ENCODE results near the gene LARGE1. TPM values are rescaled to one million over a fixed set of nuclear protein-coding genes. Genes with fewer than 3 reads are reported as not detected.

Gene LARGE1
- total RNA-seq, 1 experiment from 2014 or later: 5.8 TPM

DNA sequence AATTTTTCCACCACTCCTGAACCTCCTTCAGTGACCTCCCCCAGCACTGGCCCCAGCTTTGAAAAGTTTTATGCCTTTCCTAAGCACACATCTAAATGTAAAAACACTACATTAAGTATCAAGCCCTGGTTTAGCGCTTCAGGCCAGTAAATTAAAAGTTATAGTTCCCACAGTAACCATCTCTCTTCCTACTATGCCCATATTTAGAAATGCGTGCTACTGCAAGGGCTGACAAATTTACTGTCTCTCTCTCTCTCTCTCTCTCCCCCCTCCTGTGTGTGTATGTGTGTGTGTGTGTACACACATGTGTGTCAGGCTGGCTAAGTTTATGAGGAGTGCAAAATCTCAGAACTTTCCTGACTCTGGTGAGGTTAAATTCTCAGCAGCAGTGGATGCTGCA lies 231.4 kb downstream of the LARGE1 start:
- no TSS peak for BruUV-seq (replicated peaks)
- Histone ChIP-seq H3K36me3 (ENCODE audit: control insufficient read depth, insufficient read depth, low read length) (no peaks in the 10 kb centered on the region), H3K9me3 (no peaks in the 10 kb centered on the region), H3K27me3 (replicated peaks; ENCODE audit: control insufficient read depth, insufficient read depth, low read length) (no peaks in the 10 kb centered on the region), H3K4me3 (ENCODE audit: low read depth, low read length) (no peak overlapping the region), H3K4me1 (no peaks in the 10 kb centered on the region)
- ChIA-PET CTCF (no interaction called here), POLR2A (no interaction called here)
- no peak for DNase-seq
- Mint-ChIP-seq H3K4me3 (ENCODE audit: unreplicated experiment) (no peak overlapping the region), H3K9me3 (ENCODE audit: unreplicated experiment) (no peaks in the 10 kb centered on the region), H3K27ac (ENCODE audit: unreplicated experiment) (no peak overlapping the region), H3K36me3 (ENCODE audit: insufficient read depth, unreplicated experiment) (no peaks in the 10 kb centered on the region), H3K27me3 (ENCODE audit: insufficient read depth, unreplicated experiment) (no peaks in the 10 kb centered on the region), H3K4me1 (ENCODE audit: low read depth, unreplicated experiment) (no peaks in the 10 kb centered on the region)
- intact Hi-C loops (cut with micrococcal nuclease; ENCODE audit: unreplicated experiment): no loop called here
- TF ChIP-seq, protein P1, sequence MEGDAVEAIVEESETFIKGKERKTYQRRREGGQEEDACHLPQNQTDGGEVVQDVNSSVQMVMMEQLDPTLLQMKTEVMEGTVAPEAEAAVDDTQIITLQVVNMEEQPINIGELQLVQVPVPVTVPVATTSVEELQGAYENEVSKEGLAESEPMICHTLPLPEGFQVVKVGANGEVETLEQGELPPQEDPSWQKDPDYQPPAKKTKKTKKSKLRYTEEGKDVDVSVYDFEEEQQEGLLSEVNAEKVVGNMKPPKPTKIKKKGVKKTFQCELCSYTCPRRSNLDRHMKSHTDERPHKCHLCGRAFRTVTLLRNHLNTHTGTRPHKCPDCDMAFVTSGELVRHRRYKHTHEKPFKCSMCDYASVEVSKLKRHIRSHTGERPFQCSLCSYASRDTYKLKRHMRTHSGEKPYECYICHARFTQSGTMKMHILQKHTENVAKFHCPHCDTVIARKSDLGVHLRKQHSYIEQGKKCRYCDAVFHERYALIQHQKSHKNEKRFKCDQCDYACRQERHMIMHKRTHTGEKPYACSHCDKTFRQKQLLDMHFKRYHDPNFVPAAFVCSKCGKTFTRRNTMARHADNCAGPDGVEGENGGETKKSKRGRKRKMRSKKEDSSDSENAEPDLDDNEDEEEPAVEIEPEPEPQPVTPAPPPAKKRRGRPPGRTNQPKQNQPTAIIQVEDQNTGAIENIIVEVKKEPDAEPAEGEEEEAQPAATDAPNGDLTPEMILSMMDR (IDR thresholded peaks at IDR 0.05; ENCODE audit: insufficient read depth in 1 of 2, low read depth in 1 of 2, low read length in 1 of 2, severe bottlenecking in 1 of 2, unreplicated experiment in 1 of 2): no peak

DNA sequence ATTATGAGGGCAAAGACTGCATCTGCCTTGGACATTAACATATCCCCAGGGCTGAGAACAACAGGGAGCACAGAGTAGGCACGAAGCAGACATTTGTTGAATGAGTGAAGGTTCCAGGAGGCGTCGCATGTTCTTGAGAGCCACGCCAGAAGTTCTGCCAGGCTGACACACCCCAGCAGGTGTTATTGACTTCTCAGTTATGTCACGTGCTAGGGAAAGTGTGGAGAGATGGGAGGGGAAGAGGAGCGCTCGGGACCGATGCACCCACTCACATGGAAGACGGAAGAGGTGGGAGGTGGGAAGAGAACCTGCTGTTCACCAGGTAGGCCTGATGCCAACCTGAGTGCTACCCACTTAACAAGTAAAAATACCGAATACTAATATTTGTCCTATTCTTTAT lies 232.8 kb downstream of the LARGE1 start:
- H3K4me1 ChIP-seq: no peaks in the 10 kb centered on the region
- TF ChIP-seq, protein P1 (IDR thresholded peaks at IDR 0.05; ENCODE audit: insufficient read depth in 1 of 2, low read depth in 1 of 2, low read length in 1 of 2, severe bottlenecking in 1 of 2, unreplicated experiment in 1 of 2): no peak

DNA sequence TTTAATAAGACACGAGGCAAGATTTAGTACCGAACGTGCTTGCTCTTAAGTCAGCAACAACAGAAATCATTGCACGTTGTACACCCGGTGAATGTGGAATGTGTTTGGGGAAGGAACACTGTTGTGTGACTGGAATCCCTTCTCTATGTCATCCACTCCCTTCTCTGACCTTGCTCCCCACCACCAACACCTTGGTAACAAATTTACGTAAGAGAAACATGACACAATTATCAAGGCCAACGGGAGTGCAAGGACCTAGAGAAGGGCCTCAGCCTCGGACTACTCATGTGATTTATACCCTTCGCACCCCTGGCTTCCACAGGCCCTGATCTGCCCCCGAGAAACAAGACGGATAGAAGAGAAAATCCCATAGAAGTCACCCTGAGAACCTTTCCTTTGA lies 236.2 kb downstream of the LARGE1 start:
- no peaks in the 10 kb centered on the region for H3K4me1 Mint-ChIP-seq (ENCODE audit: low read depth, unreplicated experiment)
- H3K27ac Mint-ChIP-seq (ENCODE audit: unreplicated experiment): no peak overlapping the region
- TF ChIP-seq, protein P1 (IDR thresholded peaks at IDR 0.05; ENCODE audit: insufficient read depth in 1 of 2, low read depth in 1 of 2, low read length in 1 of 2, severe bottlenecking in 1 of 2, unreplicated experiment in 1 of 2): no peak
- BruUV-seq (replicated peaks): no TSS peak
- Histone ChIP-seq H3K4me1 (no peaks in the 10 kb centered on the region), H3K27me3 (replicated peaks; ENCODE audit: control insufficient read depth, insufficient read depth, low read length) (no peaks in the 10 kb centered on the region), H3K9me3 (no peaks in the 10 kb centered on the region), H3K4me3 (ENCODE audit: low read depth, low read length) (no peak overlapping the region), H3K36me3 (ENCODE audit: control insufficient read depth, insufficient read depth, low read length) (no peaks in the 10 kb centered on the region)
- H3K9me3 Mint-ChIP-seq (ENCODE audit: unreplicated experiment): no peaks in the 10 kb centered on the region
- H3K4me3 Mint-ChIP-seq (ENCODE audit: unreplicated experiment): no peak overlapping the region
- intact Hi-C loops (cut with micrococcal nuclease; ENCODE audit: unreplicated experiment): no loop called here
- no peak for DNase-seq
- H3K36me3 Mint-ChIP-seq (ENCODE audit: insufficient read depth, unreplicated experiment): no peaks in the 10 kb centered on the region
- POLR2A ChIA-PET: no interaction called here
- CTCF ChIA-PET: no interaction called here
- H3K27me3 Mint-ChIP-seq (ENCODE audit: insufficient read depth, unreplicated experiment): no peaks in the 10 kb centered on the region

More for the DNA sequence above, 232.8 kb downstream of the LARGE1 start:
- Histone ChIP-seq H3K36me3 (ENCODE audit: control insufficient read depth, insufficient read depth, low read length) (no peaks in the 10 kb centered on the region), H3K9me3 (no peaks in the 10 kb centered on the region), H3K4me3 (ENCODE audit: low read depth, low read length) (no peak overlapping the region), H3K27me3 (replicated peaks; ENCODE audit: control insufficient read depth, insufficient read depth, low read length) (no peaks in the 10 kb centered on the region)
- no TSS peak for BruUV-seq (replicated peaks)
- Mint-ChIP-seq H3K27me3 (ENCODE audit: insufficient read depth, unreplicated experiment) (no peaks in the 10 kb centered on the region), H3K36me3 (ENCODE audit: insufficient read depth, unreplicated experiment) (no peaks in the 10 kb centered on the region), H3K4me1 (ENCODE audit: low read depth, unreplicated experiment) (no peaks in the 10 kb centered on the region), H3K4me3 (ENCODE audit: unreplicated experiment) (no peak overlapping the region), H3K9me3 (ENCODE audit: unreplicated experiment) (no peaks in the 10 kb centered on the region), H3K27ac (ENCODE audit: unreplicated experiment) (no peak overlapping the region)
- POLR2A ChIA-PET: no interaction called here
- intact Hi-C loops (cut with micrococcal nuclease; ENCODE audit: unreplicated experiment): no loop called here
- CTCF ChIA-PET: interaction anchor here (0.6 kb wide), 1 partner anchor 11 kb away, joined by 3 read pairs; no protein-coding TSS in a partner anchor
- no peak for DNase-seq
